Smooth muscle cell (in vitro differentiated cells): ENCODE data around the gene RPS2. TPM values are rescaled to one million over a fixed set of nuclear protein-coding genes. Genes with fewer than 3 reads are reported as not detected.

Experiments used
- DNase-seq: peaks from one replicate; lab custom pipeline; 2025; ENCODE audit not compliant: unreplicated experiment; lab: John Stamatoyannopoulos, UW
- H2AFZ ChIP-seq: fragments of 200-600 bp; sonication (generic); 2 replicates; pipeline ENCODE4 v1.6.0; 2016; ENCODE audit warnings: antibody characterized with exemption, low read depth, mild to moderate bottlenecking
- H3F3A ChIP-seq: fragments of 200-600 bp; sonication (generic); 2 replicates; pipeline ENCODE4 v1.6.0; 2017; ENCODE audit warnings: antibody characterized with exemption, low read depth
- H3K27ac ChIP-seq: fragments of 200-600 bp; sonication (generic); 2 replicates; pipeline ENCODE4 v1.5.1; 2016; ENCODE audit warnings: low read depth, mild to moderate bottlenecking
- H3K27me3 ChIP-seq: fragments of 200-600 bp; sonication (generic); 2 replicates; pipeline ENCODE4 v1.6.1; 2016; ENCODE audit warnings: low read depth, mild to moderate bottlenecking
- H3K36me3 ChIP-seq: fragments of 200-600 bp; sonication (generic); 2 replicates; pipeline ENCODE4 v1.5.1; 2016; ENCODE audit warnings: low read depth
- H3K4me1 ChIP-seq: fragments of 200-600 bp; sonication (generic); 2 replicates; pipeline ENCODE4 v1.5.1; 2016; ENCODE audit warnings: low read depth
- H3K4me2 ChIP-seq: fragments of 200-600 bp; sonication (generic); 2 replicates; pipeline ENCODE4 v1.6.0; 2016; ENCODE audit warnings: mild to moderate bottlenecking
- H3K4me3 ChIP-seq: fragments of 200-600 bp; sonication (generic); 2 replicates; pipeline ENCODE4 v1.5.1; 2016; ENCODE audit warnings: mild to moderate bottlenecking
- H3K79me2 ChIP-seq: fragments of 200-600 bp; sonication (generic); 2 replicates; pipeline ENCODE4 v1.6.0; 2016; ENCODE audit warnings: low read depth, mild to moderate bottlenecking
- H3K9ac ChIP-seq: fragments of 200-600 bp; sonication (generic); 2 replicates; pipeline ENCODE4 v1.6.0; 2016; ENCODE audit warnings: low read depth
- H3K9me3 ChIP-seq: fragments of 200-600 bp; sonication (generic); replicated peaks from 2 replicates; pipeline ENCODE4 v1.5.1; 2016; ENCODE audit warnings: low read depth
- H4K20me1 ChIP-seq: fragments of 200-600 bp; sonication (generic); 2 replicates; pipeline ENCODE4 v1.6.0; 2016; ENCODE audit warnings: low read depth
- WGBS: methylation state at CpG from one replicate; pipeline ENCODE4 v1.1.7; 2016; ENCODE audit warnings: low lambda C conversion rate; 5-methylcytosine and 5-hydroxymethylcytosine counted together
- polyA plus RNA-seq: library from polyadenylated mRNA; unstranded; fragments of >200 nt; fragmentation: Nextera tagmentation; extraction: Ambion mirVana; gene quantifications from 2 replicates; pipeline ENCODE4 v1.2.1, GENCODE V29; 2016
- total RNA-seq: library from RNA; depleted of rRNA; stranded (reverse); fragments of >200 nt; gene quantifications from 2 replicates; pipeline ENCODE4 v1.2.3, GENCODE V29; 2014
- TF ChIP-seq, protein P1 (sequence below): fragments of 200-600 bp; sonication (generic); IDR thresholded peaks from 2 replicates; pipeline ENCODE4 v1.5.1; 2017; ENCODE audit warnings: borderline replicate concordance, mild to moderate bottlenecking, antibody characterized with exemption; ENCODE audit not compliant: insufficient read depth, poor library complexity, severe bottlenecking

RPS2 gene
- total and polyA plus RNA-seq, 2 experiments from 2014 or later: 2,041 to 2,576 TPM

DNA sequence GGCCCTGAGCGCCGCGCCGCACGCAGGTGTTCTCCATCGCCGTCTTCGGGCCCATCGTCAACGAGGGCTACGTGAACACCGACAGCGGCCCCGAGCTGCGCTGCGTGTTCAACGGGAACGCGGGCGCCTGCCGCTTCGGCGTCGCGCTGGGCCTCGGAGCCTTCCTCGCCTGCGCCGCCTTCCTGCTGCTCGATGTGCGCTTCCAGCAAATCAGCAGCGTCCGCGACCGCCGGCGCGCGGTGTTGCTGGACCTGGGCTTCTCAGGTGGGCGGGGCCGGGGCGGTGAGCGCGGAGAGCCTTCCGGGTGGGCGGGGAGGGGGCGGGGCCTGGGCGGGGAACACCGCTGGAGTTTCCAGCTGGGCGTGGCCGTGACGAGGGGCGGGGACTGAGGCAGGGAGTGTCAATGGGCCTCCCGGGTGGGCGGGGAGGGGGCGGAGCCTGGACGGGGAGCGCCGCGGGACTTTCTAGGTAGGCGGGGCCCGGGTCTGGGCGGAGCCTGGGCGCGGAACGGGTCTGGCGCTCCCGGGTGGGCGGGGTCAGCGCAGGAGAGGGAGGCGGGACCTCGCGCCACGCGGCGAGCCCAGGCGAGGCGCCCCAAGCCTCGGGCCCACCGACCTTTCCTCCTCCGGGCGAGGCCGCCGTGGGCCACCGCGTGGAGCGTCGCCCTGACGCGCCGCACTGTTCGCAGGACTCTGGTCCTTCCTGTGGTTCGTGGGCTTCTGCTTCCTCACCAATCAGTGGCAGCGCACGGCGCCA, 27.5 kb upstream of the RPS2 start:
- no peak overlapping the region for H3K27ac ChIP-seq
- H3K27me3 ChIP-seq: peaks cover 39% of the 10 kb centered on the region
- TF ChIP-seq, protein P1, sequence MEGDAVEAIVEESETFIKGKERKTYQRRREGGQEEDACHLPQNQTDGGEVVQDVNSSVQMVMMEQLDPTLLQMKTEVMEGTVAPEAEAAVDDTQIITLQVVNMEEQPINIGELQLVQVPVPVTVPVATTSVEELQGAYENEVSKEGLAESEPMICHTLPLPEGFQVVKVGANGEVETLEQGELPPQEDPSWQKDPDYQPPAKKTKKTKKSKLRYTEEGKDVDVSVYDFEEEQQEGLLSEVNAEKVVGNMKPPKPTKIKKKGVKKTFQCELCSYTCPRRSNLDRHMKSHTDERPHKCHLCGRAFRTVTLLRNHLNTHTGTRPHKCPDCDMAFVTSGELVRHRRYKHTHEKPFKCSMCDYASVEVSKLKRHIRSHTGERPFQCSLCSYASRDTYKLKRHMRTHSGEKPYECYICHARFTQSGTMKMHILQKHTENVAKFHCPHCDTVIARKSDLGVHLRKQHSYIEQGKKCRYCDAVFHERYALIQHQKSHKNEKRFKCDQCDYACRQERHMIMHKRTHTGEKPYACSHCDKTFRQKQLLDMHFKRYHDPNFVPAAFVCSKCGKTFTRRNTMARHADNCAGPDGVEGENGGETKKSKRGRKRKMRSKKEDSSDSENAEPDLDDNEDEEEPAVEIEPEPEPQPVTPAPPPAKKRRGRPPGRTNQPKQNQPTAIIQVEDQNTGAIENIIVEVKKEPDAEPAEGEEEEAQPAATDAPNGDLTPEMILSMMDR: no peak
- H3F3A ChIP-seq: peaks cover 29% of the 10 kb centered on the region
- H3K4me1 ChIP-seq: peaks cover 10% of the 10 kb centered on the region
- peak; percentile 91 for DNase-seq
- no peak overlapping the region for H2AFZ ChIP-seq
- no peaks in the 10 kb centered on the region for H3K36me3 ChIP-seq
- H3K4me3 ChIP-seq: peak overlapping the region; percentile 23
- no peaks in the 10 kb centered on the region for H3K9me3 ChIP-seq
- H3K9ac ChIP-seq: no peak overlapping the region
- H3K4me2 ChIP-seq: peak overlapping the region; percentile 81
- peaks cover under 1% of the 10 kb centered on the region for H4K20me1 ChIP-seq
- 9% methylated on average over 25 of the region's 96 CpGs for WGBS
- H3K79me2 ChIP-seq: no peaks in the 10 kb centered on the region

DNA sequence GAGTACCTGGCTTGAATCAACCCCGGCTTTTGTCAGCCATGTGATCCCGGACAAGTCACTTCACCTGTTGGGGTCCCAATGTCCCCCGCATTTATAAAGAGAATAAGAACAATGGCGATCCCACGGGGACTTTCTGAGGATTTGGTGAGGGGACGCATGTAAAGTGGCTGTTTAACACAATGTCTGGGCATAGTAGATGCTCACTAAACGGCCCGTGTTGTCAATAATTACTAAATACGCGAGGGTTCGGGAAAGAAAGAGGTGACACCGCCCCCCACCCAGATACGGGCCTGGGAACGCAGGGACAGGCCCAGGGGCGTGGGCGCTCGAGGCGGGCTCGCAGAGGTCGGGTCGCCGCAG, 26.9 kb upstream of the RPS2 start:
- H3K4me1 ChIP-seq: peaks cover 10% of the 10 kb centered on the region
- H3K79me2 ChIP-seq: no peaks in the 10 kb centered on the region
- H3K4me3 ChIP-seq: peak overlapping the region; percentile 23
- H2AFZ ChIP-seq: no peak overlapping the region
- no peak overlapping the region for H3K9ac ChIP-seq
- no peaks in the 10 kb centered on the region for H3K9me3 ChIP-seq
- peaks cover 24% of the 10 kb centered on the region for H3F3A ChIP-seq
- no peaks in the 10 kb centered on the region for H4K20me1 ChIP-seq
- DNase-seq: no peak
- H3K27ac ChIP-seq: no peak overlapping the region
- 21% methylated on average over 22 of the region's 22 CpGs for WGBS
- peaks cover 39% of the 10 kb centered on the region for H3K27me3 ChIP-seq
- H3K36me3 ChIP-seq: no peaks in the 10 kb centered on the region
- H3K4me2 ChIP-seq: peak overlapping the region; percentile 81
- TF ChIP-seq, protein P1: no peak

DNA sequence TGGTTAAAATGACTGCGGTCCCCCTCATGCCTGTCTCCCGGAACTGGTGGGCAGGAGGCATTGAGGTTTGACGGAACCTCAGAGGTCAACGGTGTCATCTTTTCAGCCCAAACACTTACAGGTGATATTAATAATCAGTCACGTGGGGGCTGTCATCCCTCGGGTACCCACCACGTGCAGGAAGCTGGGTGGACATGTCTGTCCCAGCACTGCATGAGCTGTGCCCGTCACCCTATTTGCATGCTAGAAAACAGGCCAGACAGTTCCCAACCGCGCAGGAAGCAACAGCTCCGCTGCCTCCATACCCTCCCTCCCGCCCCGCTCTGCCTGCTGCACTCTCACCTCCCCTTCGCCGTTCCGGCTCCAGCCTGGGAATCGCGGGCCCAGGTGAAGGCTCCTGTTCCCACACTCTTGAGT, 26.5 kb upstream of the RPS2 start:
- Histone ChIP-seq H3K36me3 (no peaks in the 10 kb centered on the region), H3K9me3 (no peaks in the 10 kb centered on the region), H3F3A (peaks cover 19% of the 10 kb centered on the region), H3K9ac (no peak overlapping the region), H4K20me1 (no peaks in the 10 kb centered on the region), H2AFZ (no peak overlapping the region), H3K4me1 (peaks cover 10% of the 10 kb centered on the region), H3K27ac (no peak overlapping the region), H3K4me2 (peak overlapping the region; percentile 82), H3K79me2 (no peaks in the 10 kb centered on the region), H3K27me3 (peaks cover 39% of the 10 kb centered on the region), H3K4me3 (peak overlapping the region; percentile 46)
- TF ChIP-seq, protein P1: no peak
- WGBS: 29% methylated on average over 18 of the region's 18 CpGs
- DNase-seq: no peak
